ENCODE results near the gene BCAM. TPM values are rescaled to one million over a fixed set of nuclear protein-coding genes. Genes with fewer than 3 reads are reported as not detected.
"Not testable (repeated sequence)": the region's sequence is repeated elsewhere in the genome, so short reads cannot be mapped to it uniquely, and the experiment has no call there.

BCAM gene
- total RNA-seq, 2 experiments from 2014 or later, result not detected

DNA sequence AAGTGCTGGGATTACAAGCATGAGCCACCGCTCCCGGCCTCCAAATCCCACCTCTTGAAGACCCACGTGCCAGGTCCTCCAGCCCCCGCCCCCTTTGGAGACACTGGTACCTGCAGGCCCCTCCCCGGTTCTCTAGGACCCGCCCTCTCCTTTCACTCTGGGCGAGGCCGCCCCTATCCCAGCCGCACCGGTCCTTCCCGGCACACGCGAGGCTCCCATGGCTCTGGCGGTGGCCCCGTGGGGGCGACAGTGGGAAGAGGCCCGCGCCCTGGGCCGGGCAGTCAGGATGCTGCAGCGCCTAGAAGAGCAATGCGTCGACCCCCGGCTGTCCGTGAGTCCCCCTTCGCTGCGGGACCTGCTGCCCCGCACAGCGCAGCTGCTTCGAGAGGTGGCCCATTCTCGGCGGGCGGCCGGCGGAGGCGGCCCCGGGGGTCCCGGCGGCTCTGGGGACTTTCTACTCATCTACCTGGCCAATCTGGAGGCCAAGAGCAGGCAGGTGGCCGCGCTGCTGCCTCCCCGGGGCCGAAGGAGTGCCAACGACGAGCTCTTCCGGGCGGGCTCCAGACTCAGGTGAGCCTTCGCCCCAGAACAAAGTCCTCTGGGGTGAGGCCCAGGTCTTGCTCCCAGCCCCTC, 31.1 kb upstream of the BCAM start, which contains the start of gene CBLC:
CBLC (plus strand) TSS at position 176 of the 633 bp plus-strand sequence; CDS start at position 218, 42 bp downstream.
- CTCF ChIA-PET (ENCODE audit: unreplicated experiment), result no interaction called here
- TF ChIP-seq, protein P1, sequence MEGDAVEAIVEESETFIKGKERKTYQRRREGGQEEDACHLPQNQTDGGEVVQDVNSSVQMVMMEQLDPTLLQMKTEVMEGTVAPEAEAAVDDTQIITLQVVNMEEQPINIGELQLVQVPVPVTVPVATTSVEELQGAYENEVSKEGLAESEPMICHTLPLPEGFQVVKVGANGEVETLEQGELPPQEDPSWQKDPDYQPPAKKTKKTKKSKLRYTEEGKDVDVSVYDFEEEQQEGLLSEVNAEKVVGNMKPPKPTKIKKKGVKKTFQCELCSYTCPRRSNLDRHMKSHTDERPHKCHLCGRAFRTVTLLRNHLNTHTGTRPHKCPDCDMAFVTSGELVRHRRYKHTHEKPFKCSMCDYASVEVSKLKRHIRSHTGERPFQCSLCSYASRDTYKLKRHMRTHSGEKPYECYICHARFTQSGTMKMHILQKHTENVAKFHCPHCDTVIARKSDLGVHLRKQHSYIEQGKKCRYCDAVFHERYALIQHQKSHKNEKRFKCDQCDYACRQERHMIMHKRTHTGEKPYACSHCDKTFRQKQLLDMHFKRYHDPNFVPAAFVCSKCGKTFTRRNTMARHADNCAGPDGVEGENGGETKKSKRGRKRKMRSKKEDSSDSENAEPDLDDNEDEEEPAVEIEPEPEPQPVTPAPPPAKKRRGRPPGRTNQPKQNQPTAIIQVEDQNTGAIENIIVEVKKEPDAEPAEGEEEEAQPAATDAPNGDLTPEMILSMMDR (conservative IDR thresholded peaks at IDR 0.05; ENCODE audit: low read length), result no peak
- no peak for TF ChIP-seq EZH2phosphoT487 (IDR thresholded peaks at IDR 0.05; ENCODE audit: borderline replicate concordance, low read depth, low read length)
- no peaks in the 10 kb centered on the region for H3K36me3 ChIP-seq (ENCODE audit: insufficient read depth, low read length)
- H3K4me1 ChIP-seq (ENCODE audit: insufficient read depth, low read length, poor library complexity, severe bottlenecking), result no peaks in the 10 kb centered on the region
- H3K9me2 ChIP-seq (ENCODE audit: insufficient read depth, low read length), result no peaks in the 10 kb centered on the region
- no TSS peak for BruUV-seq (replicated peaks)
- no peak within 1 kb of the TSS for H3K4me2 ChIP-seq (ENCODE audit: low read length)
- H3K79me2 ChIP-seq (ENCODE audit: insufficient read depth, low read depth, low read length), result no peaks in the 10 kb centered on the region
- no peak for DNase-seq (ENCODE audit: low spot score)
- intact Hi-C loops (cut with micrococcal nuclease; ENCODE audit: unreplicated experiment), result no loop called here
- no peaks in the 10 kb centered on the region for H3K9me3 ChIP-seq (ENCODE audit: low read length)
- POLR2A ChIA-PET, result no interaction called here
- H4K20me1 ChIP-seq (ENCODE audit: insufficient read depth, low read length), result no peaks in the 10 kb centered on the region
- H3K27ac ChIP-seq (ENCODE audit: low read depth, low read length, poor library complexity, severe bottlenecking), result no peak within 1 kb of the TSS
- no peak within 1 kb of the TSS for H2AFZ ChIP-seq (ENCODE audit: low read length)
- no peak within 1 kb of the TSS for H3K4me3 ChIP-seq (ENCODE audit: low read depth, low read length, poor library complexity, severe bottlenecking)

DNA sequence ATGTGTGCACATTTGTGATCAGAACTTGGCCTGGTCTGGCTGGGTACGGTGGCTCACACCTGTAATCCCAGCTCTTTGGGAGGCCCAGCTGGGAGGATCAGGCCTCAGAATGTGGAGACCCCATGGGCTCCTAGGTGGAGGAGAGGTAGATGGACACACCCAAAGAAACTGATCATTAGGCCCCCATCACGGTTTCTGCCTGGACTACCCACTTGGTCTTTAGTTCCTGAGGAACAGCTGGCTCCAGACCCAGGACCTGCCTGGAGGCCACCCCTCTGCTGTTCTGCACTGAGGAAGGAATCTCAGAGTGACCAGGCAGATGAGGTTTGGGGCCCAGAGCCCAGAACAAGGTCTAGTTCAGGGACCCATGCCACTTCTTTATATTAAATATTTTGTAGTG, 29.8 kb upstream of the BCAM start:
- intact Hi-C loops (cut with micrococcal nuclease; ENCODE audit: unreplicated experiment), result no loop called here
- no peak overlapping the region for H3K27ac ChIP-seq (ENCODE audit: low read depth, low read length, poor library complexity, severe bottlenecking)
- no TSS peak for BruUV-seq (replicated peaks)
- ChIA-PET CTCF (ENCODE audit: unreplicated experiment) (no interaction called here), POLR2A (no interaction called here)
- H3K36me3 ChIP-seq (ENCODE audit: insufficient read depth, low read length), result no peaks in the 10 kb centered on the region
- no peaks in the 10 kb centered on the region for H3K79me2 ChIP-seq (ENCODE audit: insufficient read depth, low read depth, low read length)
- no peak overlapping the region for H3K4me2 ChIP-seq (ENCODE audit: low read length)
- no peaks in the 10 kb centered on the region for H4K20me1 ChIP-seq (ENCODE audit: insufficient read depth, low read length)
- TF ChIP-seq, protein P1 (conservative IDR thresholded peaks at IDR 0.05; ENCODE audit: low read length), result no peak
- TF ChIP-seq EZH2phosphoT487 (IDR thresholded peaks at IDR 0.05; ENCODE audit: borderline replicate concordance, low read depth, low read length), result no peak
- no peaks in the 10 kb centered on the region for H3K9me2 ChIP-seq (ENCODE audit: insufficient read depth, low read length)
- H3K4me3 ChIP-seq (ENCODE audit: low read depth, low read length, poor library complexity, severe bottlenecking), result no peak overlapping the region
- H3K9me3 ChIP-seq (ENCODE audit: low read length), result no peaks in the 10 kb centered on the region
- no peak overlapping the region for H2AFZ ChIP-seq (ENCODE audit: low read length)
- H3K4me1 ChIP-seq (ENCODE audit: insufficient read depth, low read length, poor library complexity, severe bottlenecking), result no peaks in the 10 kb centered on the region
- DNase-seq (ENCODE audit: low spot score), result no peak

DNA sequence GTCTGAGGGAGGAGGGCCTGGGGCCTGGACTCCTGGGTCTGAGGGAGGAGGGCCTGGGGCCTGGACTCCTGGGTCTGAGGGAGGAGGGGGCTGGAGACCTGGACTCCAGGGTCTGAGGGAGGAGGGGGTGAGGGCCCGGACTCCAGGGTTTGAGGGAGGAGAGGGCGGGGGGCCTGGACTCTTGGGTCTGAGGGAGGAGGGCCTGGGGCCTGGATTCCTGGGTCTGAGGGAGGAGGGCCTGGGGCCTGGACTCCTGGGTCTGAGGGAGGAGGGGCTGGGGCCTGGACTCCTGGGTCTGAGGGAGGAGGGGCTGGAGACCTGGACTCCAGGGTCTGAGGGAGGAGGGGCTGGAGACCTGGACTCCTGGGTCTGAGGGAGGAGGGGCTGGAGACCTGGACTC, 27.2 kb upstream of the BCAM start:
- H3K36me3 ChIP-seq (ENCODE audit: insufficient read depth, low read length); H3K9me2 ChIP-seq (ENCODE audit: insufficient read depth, low read length); H3K79me2 ChIP-seq (ENCODE audit: insufficient read depth, low read depth, low read length); CTCF ChIA-PET (ENCODE audit: unreplicated experiment); H3K9me3 ChIP-seq (ENCODE audit: low read length); H3K27ac ChIP-seq (ENCODE audit: low read depth, low read length, poor library complexity, severe bottlenecking); intact Hi-C loops (cut with micrococcal nuclease; ENCODE audit: unreplicated experiment); POLR2A ChIA-PET; DNase-seq (ENCODE audit: low spot score); H3K4me3 ChIP-seq (ENCODE audit: low read depth, low read length, poor library complexity, severe bottlenecking); H2AFZ ChIP-seq (ENCODE audit: low read length); H3K4me1 ChIP-seq (ENCODE audit: insufficient read depth, low read length, poor library complexity, severe bottlenecking); H3K4me2 ChIP-seq (ENCODE audit: low read length); BruUV-seq (replicated peaks); H4K20me1 ChIP-seq (ENCODE audit: insufficient read depth, low read length): not testable (repeated sequence)
